H1 (cell line): ENCODE data around the gene CDC37. TPM values are rescaled to one million over a fixed set of nuclear protein-coding genes. Genes with fewer than 3 reads are reported as not detected.

Experiments
- CTCF ChIA-PET: fragments of 300-600 bp; sonication (Branson Sonifier 250); formaldehyde crosslinking; loops from one replicate; lab custom pipeline; 2021; ENCODE audit not compliant: partially characterized antibody; lab: Charles Lee
- POLR2A ChIA-PET: fragments of 300-600 bp; sonication (Branson Sonifier 250); formaldehyde crosslinking; loops from one replicate; lab custom pipeline; 2021; ENCODE audit warnings: inconsistent platforms; ENCODE audit not compliant: partially characterized antibody; lab: Charles Lee
- DNase-seq, 2 experiments: peaks; one replicate each; pipeline versions ENCODE4 v3.0.0 to v3.0.0-alpha.2; 2010 to 2022; ENCODE audit warnings: low spot score in 2 of 2, low read depth in 1 of 2, mixed read lengths in 1 of 2
- FAIRE-seq: peaks from 2 replicates; lab custom pipeline; 2011; peaks lifted over from hg19 to GRCh38; lab: Jason Lieb, UNC
- H2AFZ ChIP-seq: 2 replicates; pipeline ENCODE4 v1.8.1; 2012; ENCODE audit warnings: low read length, inconsistent platforms
- H2AK5ac ChIP-seq: 2 replicates; pipeline ENCODE4 v1.6.1; 2013; ENCODE audit warnings: low read depth, low read length
- H2BK120ac ChIP-seq: replicated peaks from 2 replicates; pipeline ENCODE3; 2013; ENCODE audit warnings: low read depth, low read length, inconsistent platforms
- H2BK12ac ChIP-seq: 2 replicates; pipeline ENCODE4 v1.6.1; 2013; ENCODE audit warnings: low read depth, low read length
- H2BK15ac ChIP-seq: 2 replicates; pipeline ENCODE4 v1.6.1; 2013; ENCODE audit warnings: low read length
- H2BK20ac ChIP-seq: 2 replicates; pipeline ENCODE4 v1.6.1; 2013; ENCODE audit warnings: low read length
- H2BK5ac ChIP-seq: 2 replicates; pipeline ENCODE4 v1.6.1; 2013; ENCODE audit warnings: low read depth, low read length
- H3K14ac ChIP-seq: 2 replicates; pipeline ENCODE4 v1.6.1; 2013; ENCODE audit warnings: inconsistent platforms; ENCODE audit not compliant: insufficient read length
- H3K18ac ChIP-seq: 2 replicates; pipeline ENCODE4 v1.6.1; 2013; ENCODE audit warnings: low read length; ENCODE audit errors: extremely low read depth
- H3K23ac ChIP-seq: 2 replicates; pipeline ENCODE4 v1.6.1; 2013; ENCODE audit warnings: inconsistent platforms; ENCODE audit not compliant: insufficient read length
- H3K23me2 ChIP-seq: 2 replicates; pipeline ENCODE4 v1.6.1; 2013; ENCODE audit warnings: low read depth, low read length
- H3K27ac ChIP-seq: 2 replicates; pipeline ENCODE4 v1.6.1; 2011; ENCODE audit warnings: low read depth, low read length, inconsistent platforms
- H3K27me3 ChIP-seq, 4 experiments: replicated peaks in 1 of 4; 1 replicate in 1 of 4; 2 replicates in 3 of 4; pipeline versions ENCODE4 v1.6.1 to v1.8.1; 2011 to 2013; ENCODE audit warnings: low read length in 3 of 4, mild to moderate bottlenecking in 3 of 4, inconsistent platforms in 2 of 4, mixed read lengths in 2 of 4, moderate library complexity in 1 of 4; ENCODE audit not compliant: control insufficient read depth in 3 of 4, insufficient read depth in 3 of 4; ENCODE audit errors: extremely low read depth in 1 of 4
- H3K36me3 ChIP-seq, 4 experiments: 2 replicates each; pipeline versions ENCODE4 v1.6.1 to v1.8.1; 2011 to 2013; ENCODE audit warnings: mild to moderate bottlenecking in 4 of 4, low read length in 3 of 4, moderate library complexity in 2 of 4, control low read depth in 1 of 4, inconsistent platforms in 1 of 4; ENCODE audit not compliant: insufficient read depth in 4 of 4, control insufficient read depth in 2 of 4
- H3K4ac ChIP-seq: replicated peaks from 2 replicates; pipeline ENCODE3; 2013; ENCODE audit warnings: low read length, low read depth, mixed read lengths, inconsistent platforms; ENCODE audit not compliant: insufficient read length
- H3K4me1 ChIP-seq, 4 experiments: replicated peaks in 1 of 4; 1 replicate in 1 of 4; 2 replicates in 3 of 4; pipeline versions ENCODE4 v1.6.1 to v1.8.1; 2011 to 2013; ENCODE audit warnings: low read length in 3 of 4, inconsistent platforms in 2 of 4, mixed read lengths in 1 of 4; ENCODE audit not compliant: insufficient read depth in 4 of 4, control insufficient read depth in 3 of 4
- H3K4me2 ChIP-seq, 2 experiments: 2 replicates each; pipeline versions ENCODE4 v1.6.1 to v1.8.1; 2011 to 2013; ENCODE audit warnings: low read depth in 2 of 2, low read length in 2 of 2, control low read depth in 1 of 2, inconsistent platforms in 1 of 2, mild to moderate bottlenecking in 1 of 2; ENCODE audit not compliant: insufficient read depth in 1 of 2
- H3K4me3 ChIP-seq, 4 experiments: fragments of 200-600, 300-600 bp in 1 of 4; sonication (generic), shearing (Covaris generic), sonication (Bioruptor Twin) in 1 of 4; 2 replicates each; pipeline versions ENCODE4 v1.5.1 to v1.8.1; 2011 to 2016; ENCODE audit warnings: low read length in 4 of 4, low read depth in 3 of 4, control low read depth in 2 of 4, inconsistent platforms in 2 of 4, mild to moderate bottlenecking in 2 of 4, mixed read lengths in 1 of 4, moderate library complexity in 1 of 4; ENCODE audit not compliant: insufficient read depth in 2 of 4; ENCODE audit errors: extremely low read depth in 1 of 4
- H3K56ac ChIP-seq: replicated peaks from 2 replicates; pipeline ENCODE3; 2013; ENCODE audit warnings: low read depth, mild to moderate bottlenecking, mixed read lengths, low read length, inconsistent platforms; ENCODE audit not compliant: insufficient read length
- H3K79me1 ChIP-seq: 2 replicates; pipeline ENCODE4 v1.6.1; 2013; ENCODE audit warnings: low read depth, low read length, control low read depth
- H3K79me2 ChIP-seq, 2 experiments: 2 replicates each; pipeline versions ENCODE4 v1.6.1 to v1.8.1; 2012 to 2013; ENCODE audit warnings: low read length in 2 of 2, mild to moderate bottlenecking in 2 of 2, inconsistent platforms in 1 of 2; ENCODE audit not compliant: insufficient read depth in 2 of 2, control insufficient read depth in 1 of 2
- H3K9ac ChIP-seq, 4 experiments: replicated peaks in 1 of 4; 1 replicate in 1 of 4; 2 replicates in 3 of 4; pipeline versions ENCODE4 v1.6.1 to v1.8.1; 2011 to 2013; ENCODE audit warnings: low read depth in 3 of 4, low read length in 3 of 4, control low read depth in 2 of 4, mild to moderate bottlenecking in 2 of 4, moderate library complexity in 2 of 4, inconsistent platforms in 1 of 4; ENCODE audit errors: extremely low read depth in 1 of 4
- H3K9me3 ChIP-seq, 2 experiments: 2 replicates each; pipeline versions ENCODE4 v1.6.1 to v1.8.1; 2012 to 2013; ENCODE audit warnings: mild to moderate bottlenecking in 2 of 2, moderate library complexity in 2 of 2, control low read depth in 1 of 2, inconsistent platforms in 1 of 2, low read depth in 1 of 2, low read length in 1 of 2, mixed read lengths in 1 of 2; ENCODE audit not compliant: insufficient read depth in 2 of 2
- H4K20me1 ChIP-seq, 2 experiments: replicated peaks in 1 of 2; 2 replicates each; pipeline versions ENCODE3 to v1.8.1; 2011 to 2013; ENCODE audit warnings: inconsistent platforms in 2 of 2, low read length in 2 of 2, mild to moderate bottlenecking in 1 of 2; ENCODE audit not compliant: insufficient read depth in 2 of 2, control insufficient read depth in 1 of 2
- H4K5ac ChIP-seq: 2 replicates; pipeline ENCODE4 v1.6.1; 2013; ENCODE audit warnings: low read length, low read depth, mixed read lengths, inconsistent platforms; ENCODE audit not compliant: insufficient read length
- H4K8ac ChIP-seq: 2 replicates; pipeline ENCODE4 v1.8.0; 2013; ENCODE audit warnings: mild to moderate bottlenecking, moderate library complexity, low read length, inconsistent platforms; ENCODE audit not compliant: insufficient read depth; ENCODE audit errors: extremely low read depth
- H4K91ac ChIP-seq: replicated peaks from 2 replicates; pipeline ENCODE3; 2013; ENCODE audit warnings: low read length, mixed read lengths, inconsistent platforms; ENCODE audit not compliant: insufficient read length
- BACH1 ChIP-seq: IDR thresholded peaks from 2 replicates; pipeline ENCODE4 v1.6.1; 2012; ENCODE audit warnings: low read length, improper control_type of control experiment
- MAFK ChIP-seq: IDR thresholded peaks from 2 replicates; pipeline ENCODE4 v1.6.1; 2012; ENCODE audit warnings: low read depth, mild to moderate bottlenecking, improper control_type of control experiment, low read length
- RFX5 ChIP-seq: IDR thresholded peaks from 2 replicates; pipeline ENCODE4 v1.6.1; 2011; ENCODE audit warnings: low read depth, low read length, improper control_type of control experiment, borderline replicate concordance
- SIX5 ChIP-seq: IDR thresholded peaks from 2 replicates; pipeline ENCODE4 v1.6.1; 2011; ENCODE audit warnings: mild to moderate bottlenecking, low read depth, low read length
- ZNF274 ChIP-seq: IDR thresholded peaks from 2 replicates; pipeline ENCODE4 v1.7.0; 2012; ENCODE audit warnings: low read length, borderline replicate concordance; ENCODE audit errors: extremely low read depth
- WGBS, 2 experiments: shearing (Covaris generic) in 1 of 2; methylation state at CpG; one replicate each; pipeline versions ENCODE4 v1.1.6 to v1.1.7; 2013 to 2015; ENCODE audit warnings: low lambda C conversion rate in 2 of 2, mixed read lengths in 2 of 2, inconsistent platforms in 1 of 2, low coverage in 1 of 2, missing lambda C conversion rate in 1 of 2; ENCODE audit not compliant: insufficient replicate concordance in 2 of 2, insufficient coverage in 1 of 2, insufficient read length in 1 of 2; ENCODE audit errors: extremely low coverage in 1 of 2, missing lambda C conversion rate in 1 of 2; 5-methylcytosine and 5-hydroxymethylcytosine counted together
- polyA plus RNA-seq, 7 experiments: library from polyadenylated mRNA; depleted of rRNA in 3 of 7; stranded (reverse) in 5 of 7; unstranded in 2 of 7; fragments of >200 nt in 5 of 7; fragments of 200-250 nt in 2 of 7; gene quantifications; 1 replicate in 5 of 7; 2 replicates in 1 of 7; 4 replicates in 1 of 7; pipeline versions ENCODE4 v1.2.1 to v1.2.3, GENCODE V29; 2011 to 2013; ENCODE audit warnings: missing spikeins in 2 of 7, mixed read lengths in 2 of 7
- total RNA-seq: library from RNA; stranded (reverse); fragmentation: NEBNext Ultra II Directional; extraction: Animal tissue kit (Norgen Biotek cat#: 25700); gene quantifications from 2 replicates; pipeline ENCODE4 v1.2.1, GENCODE V29; 2021

The CDC37 gene
- total and polyA plus RNA-seq, 2 of the 8 experiments (the other 6 are each of a cell fraction or from before 2014, with no cell fraction given), result 162 to 181 TPM

DNA sequence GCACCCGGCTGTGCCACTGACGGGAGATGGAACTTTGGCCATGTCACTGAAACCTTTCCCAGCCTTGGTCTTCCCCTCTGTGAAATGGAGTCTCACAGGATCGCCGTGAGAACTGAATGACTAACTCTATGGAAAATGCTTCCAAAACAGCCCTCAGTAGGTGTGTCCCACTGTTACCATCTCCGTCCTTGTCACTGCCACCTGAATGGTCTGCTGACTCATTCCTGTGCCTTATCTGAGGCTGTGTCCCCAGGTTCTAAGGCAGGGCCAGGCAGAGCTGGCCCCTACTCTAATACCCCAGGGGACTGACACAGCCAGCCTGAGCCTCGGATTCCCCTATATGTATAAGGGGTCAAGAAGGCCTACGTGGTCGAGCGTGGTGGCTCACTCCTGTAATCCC is 4.5 kb downstream of the CDC37 start:
- peaks cover 0 to under 1% (median under 1%) of the 10 kb centered on the region in 4 experiments; a peak in 2 of 7 replicates for H3K4me1 ChIP-seq
- WGBS, 2 experiments, result 92% methylated on average over 9 of the region's 9 CpGs; no CpG with 5 or more reads in 1 of the 2 experiments
- no peak overlapping the region for H4K5ac ChIP-seq
- peaks cover 10% of the 10 kb centered on the region for H3K79me1 ChIP-seq
- H3K4me2 ChIP-seq, result no peak overlapping the region
- H2AFZ ChIP-seq, result no peak overlapping the region
- no peak overlapping the region for H3K9ac ChIP-seq
- H2BK12ac ChIP-seq, result no peak overlapping the region
- H4K91ac ChIP-seq, result no peak overlapping the region
- no peak overlapping the region for H3K4ac ChIP-seq
- peaks cover 17 to 59% of the 10 kb centered on the region in 2 experiments for H3K79me2 ChIP-seq
- no peak overlapping the region for H3K18ac ChIP-seq
- H2BK15ac ChIP-seq, result no peak overlapping the region
- H3K27ac ChIP-seq, result no peak overlapping the region
- ChIA-PET CTCF (interaction anchor here (0.8 to 10.5 kb wide), 2 partner anchors 16 to 129 kb away, joined by 3 to 172 read pairs; no protein-coding TSS in a partner anchor), POLR2A (interaction anchor here (0.9 to 2.0 kb wide), 3 partner anchors 10 to 17 kb away, joined by 3 to 5 read pairs (median 4); no protein-coding TSS in a partner anchor)
- no peak overlapping the region for H2AK5ac ChIP-seq
- H3K9me3 ChIP-seq, result no peaks in the 10 kb centered on the region
- no peak overlapping the region for H2BK120ac ChIP-seq
- peaks cover 9% of the 10 kb centered on the region; the same call in 1 of the 2 replicates for H3K23me2 ChIP-seq
- no peak overlapping the region for H4K8ac ChIP-seq
- no peak for TF ChIP-seq BACH1
- no peak for TF ChIP-seq SIX5
- no peak for TF ChIP-seq RFX5
- no peak for TF ChIP-seq MAFK
- no peak for TF ChIP-seq ZNF274
- H4K20me1 ChIP-seq, result peaks cover 9 to 35% of the 10 kb centered on the region in 2 experiments
- H3K23ac ChIP-seq, result no peak overlapping the region
- DNase-seq (no peak), FAIRE-seq (no peak)
- H2BK20ac ChIP-seq, result no peak overlapping the region
- H3K56ac ChIP-seq, result no peak overlapping the region
- peaks cover 0 to 22% (median 10%) of the 10 kb centered on the region in 4 experiments; a peak in 6 of 8 replicates for H3K36me3 ChIP-seq
- H3K14ac ChIP-seq, result no peak overlapping the region
- no peaks in the 10 kb centered on the region for H3K27me3 ChIP-seq
- H2BK5ac ChIP-seq, result no peak overlapping the region
- H3K4me3 ChIP-seq, result no peak overlapping the region
